H1 (cell line): ENCODE measurements around the gene KIF21A. TPM values are rescaled to one million over a fixed set of nuclear protein-coding genes. Genes with fewer than 3 reads are reported as not detected.

Experiments used
- RFX5 ChIP-seq: IDR thresholded peaks from 2 replicates; pipeline ENCODE4 v1.6.1; 2011; ENCODE audit warnings: low read depth, low read length, improper control_type of control experiment, borderline replicate concordance
- TBP ChIP-seq: IDR thresholded peaks from 2 replicates; pipeline ENCODE4 v1.6.1; 2011; ENCODE audit warnings: low read depth, low read length, improper control_type of control experiment
- polyA plus RNA-seq, 7 experiments: library from polyadenylated mRNA; depleted of rRNA in 3 of 7; stranded (reverse) in 5 of 7; unstranded in 2 of 7; fragments of >200 nt in 5 of 7; fragments of 200-250 nt in 2 of 7; gene quantifications; 1 replicate in 5 of 7; 2 replicates in 1 of 7; 4 replicates in 1 of 7; pipeline versions ENCODE4 v1.2.1 to v1.2.3, GENCODE V29; 2011 to 2013; ENCODE audit warnings: missing spikeins in 2 of 7, mixed read lengths in 2 of 7
- total RNA-seq: library from RNA; stranded (reverse); fragmentation: NEBNext Ultra II Directional; extraction: Animal tissue kit (Norgen Biotek cat#: 25700); gene quantifications from 2 replicates; pipeline ENCODE4 v1.2.1, GENCODE V29; 2021

The KIF21A gene
- total and polyA plus RNA-seq, 2 of the 8 experiments (the other 6 are each of a cell fraction or from before 2014, with no cell fraction given): 10.0 to 26.0 TPM

DNA sequence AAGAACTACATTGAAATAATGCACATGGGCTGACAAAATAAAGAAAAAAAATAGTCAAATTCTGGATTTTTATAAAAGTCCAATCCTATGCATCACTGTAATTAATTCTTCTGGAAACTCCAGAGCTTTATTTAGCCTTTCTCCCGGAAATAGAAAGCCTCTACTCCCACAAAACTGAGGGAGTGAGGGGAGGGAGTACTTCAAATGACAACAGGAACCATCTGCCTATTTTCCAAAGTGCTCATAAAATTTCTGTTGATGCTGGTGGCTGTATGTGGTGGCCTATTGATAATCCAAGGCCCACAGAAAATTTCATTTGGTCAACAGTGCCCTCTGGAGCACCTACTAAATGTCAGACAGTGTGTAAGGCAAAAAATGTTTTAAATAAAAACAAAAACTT, 64.6 kb downstream of the KIF21A start (continued):
- TF ChIP-seq TBP (no peak), RFX5 (no peak)
